GM10266 (cell line): Measurements from ENCODE around the gene AMN.

Source experiments
- DNase-seq: peaks from one replicate; pipeline ENCODE4 v3.0.0; 2012; ENCODE audit errors: extremely low spot score
- TF ChIP-seq, protein P1 (sequence below): IDR thresholded peaks from 2 replicates; pipeline ENCODE4 v1.5.1; 2012; ENCODE audit warnings: mild to moderate bottlenecking, low read depth; ENCODE audit not compliant: control insufficient read depth, insufficient read depth; ENCODE audit errors: missing control alignments

AMN gene

GRCh38 chr14:102930138-102930752 lies 7.8 kb downstream of the AMN start:
- TF ChIP-seq, protein P1, sequence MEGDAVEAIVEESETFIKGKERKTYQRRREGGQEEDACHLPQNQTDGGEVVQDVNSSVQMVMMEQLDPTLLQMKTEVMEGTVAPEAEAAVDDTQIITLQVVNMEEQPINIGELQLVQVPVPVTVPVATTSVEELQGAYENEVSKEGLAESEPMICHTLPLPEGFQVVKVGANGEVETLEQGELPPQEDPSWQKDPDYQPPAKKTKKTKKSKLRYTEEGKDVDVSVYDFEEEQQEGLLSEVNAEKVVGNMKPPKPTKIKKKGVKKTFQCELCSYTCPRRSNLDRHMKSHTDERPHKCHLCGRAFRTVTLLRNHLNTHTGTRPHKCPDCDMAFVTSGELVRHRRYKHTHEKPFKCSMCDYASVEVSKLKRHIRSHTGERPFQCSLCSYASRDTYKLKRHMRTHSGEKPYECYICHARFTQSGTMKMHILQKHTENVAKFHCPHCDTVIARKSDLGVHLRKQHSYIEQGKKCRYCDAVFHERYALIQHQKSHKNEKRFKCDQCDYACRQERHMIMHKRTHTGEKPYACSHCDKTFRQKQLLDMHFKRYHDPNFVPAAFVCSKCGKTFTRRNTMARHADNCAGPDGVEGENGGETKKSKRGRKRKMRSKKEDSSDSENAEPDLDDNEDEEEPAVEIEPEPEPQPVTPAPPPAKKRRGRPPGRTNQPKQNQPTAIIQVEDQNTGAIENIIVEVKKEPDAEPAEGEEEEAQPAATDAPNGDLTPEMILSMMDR, result peak; percentile 1
- DNase-seq, result no peak

DNA sequence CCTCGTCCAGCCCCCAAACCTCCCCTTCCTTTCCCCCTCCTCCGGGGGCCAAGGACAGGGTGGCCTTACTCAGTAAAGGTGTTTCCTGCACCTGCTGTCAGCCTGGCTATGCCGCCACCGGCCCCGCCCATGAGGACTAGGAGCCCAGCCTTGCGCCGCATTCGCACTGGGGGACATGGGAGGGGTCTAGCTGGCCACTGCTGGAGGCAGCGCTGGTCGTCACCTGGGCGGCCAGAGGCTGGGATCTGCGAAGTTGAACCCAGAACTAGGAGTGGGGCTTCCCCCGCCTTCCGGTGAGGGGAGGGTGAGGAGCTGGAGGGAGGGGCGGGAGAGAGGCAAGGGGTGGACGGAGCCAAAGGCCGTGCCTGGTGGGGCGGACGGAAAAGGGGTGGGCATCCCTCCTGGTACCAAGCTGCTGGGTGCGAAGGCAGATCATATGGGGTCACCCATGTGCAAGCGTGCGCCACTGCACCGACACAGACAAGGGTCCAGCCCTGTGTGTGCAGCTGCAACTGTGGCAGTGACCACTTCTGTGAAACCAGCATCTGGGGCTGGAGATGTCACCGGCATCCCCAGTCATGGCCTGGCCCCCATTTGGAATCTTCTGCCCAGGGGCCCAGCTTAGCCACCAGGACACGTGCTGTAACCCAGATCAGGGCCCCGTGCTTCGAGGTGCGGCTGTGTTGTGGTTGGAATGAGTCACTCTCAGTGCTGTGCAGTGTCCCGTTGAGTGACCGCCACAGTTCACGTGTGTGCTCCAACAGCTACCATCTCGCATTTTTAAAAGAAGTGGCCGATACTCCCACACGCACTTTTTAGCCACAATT lies 8.5 kb downstream of the AMN start:
- TF ChIP-seq, protein P1, result no peak

DNA sequence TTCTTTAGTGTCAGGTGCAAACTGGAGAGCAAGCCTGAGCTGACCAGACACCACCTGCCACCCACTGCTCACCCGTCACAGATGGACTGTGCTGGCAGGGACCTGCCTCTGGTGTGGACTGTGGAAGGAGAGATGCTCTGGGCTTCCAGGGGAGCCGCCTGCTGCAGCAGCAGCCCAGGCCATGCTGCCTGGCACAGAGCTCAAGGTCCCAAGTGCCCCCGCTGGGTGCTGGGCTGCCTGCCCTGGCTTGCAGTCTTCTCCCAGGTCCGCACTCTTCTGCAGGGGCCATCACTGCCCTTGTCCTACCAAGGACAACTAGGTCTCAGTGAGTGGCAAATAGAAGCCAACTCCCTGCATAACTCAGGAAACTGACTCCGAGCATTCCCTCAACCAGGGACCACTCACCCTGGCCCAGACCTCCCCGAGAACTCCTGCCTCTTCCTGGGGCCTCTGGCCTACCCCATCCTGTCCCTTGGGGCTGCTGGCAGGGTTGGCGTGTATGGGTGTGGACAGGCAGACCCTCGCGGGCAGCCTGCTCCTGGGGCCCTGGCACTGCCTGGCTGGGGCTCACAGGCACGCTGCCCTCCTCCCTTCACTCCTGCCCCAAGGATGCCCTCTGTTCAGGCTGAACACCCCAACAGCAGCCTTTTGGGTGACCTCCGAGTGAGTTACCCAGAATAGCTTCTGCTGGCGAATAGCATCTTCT lies 9.3 kb downstream of the AMN start:
- TF ChIP-seq, protein P1, result no peak

More for the DNA sequence above, 8.5 kb downstream of the AMN start:
- no peak for DNase-seq

GRCh38 chr14:102932484-102933248 lies 10.2 kb downstream of the AMN start:
- no peak for DNase-seq
- TF ChIP-seq, protein P1, result no peak

More for the DNA sequence above, 9.3 kb downstream of the AMN start:
- no peak for DNase-seq

- no peak for DNase-seq
- TF ChIP-seq, protein P1, result no peak
Observed at GRCh38 chr14:102933618-102934231, 11.3 kb downstream of the AMN start.

GRCh38 chr14:102935756-102936155 lies 13.3 kb downstream of the AMN start:
- TF ChIP-seq, protein P1, result no peak
- no peak for DNase-seq
